HG03039 (cell line): ENCODE results near the gene POC1A.

Experiments used
- ATAC-seq: cut with Tn5 transposase; IDR thresholded peaks from one replicate; pipeline ENCODE4 v1.9.1; 2021; ENCODE audit warnings: mild to moderate bottlenecking, moderate library complexity; ENCODE audit not compliant: unreplicated experiment

The POC1A gene

GRCh38 chr3:52154135-52155094, at the start of gene POC1A:
Gene POC1A, minus strand, starts transcription at chr3:52154423. Its CDS starts 51 bp downstream, at chr3:52154372.
- ATAC-seq, result peak; percentile 74

GRCh38 chr3:52203701-52204100, 49.5 kb upstream of the POC1A start:
- ATAC-seq, result no peak

GRCh38 chr3:52202384-52203077, 48.3 kb upstream of the POC1A start:
- ATAC-seq, result no peak

DNA sequence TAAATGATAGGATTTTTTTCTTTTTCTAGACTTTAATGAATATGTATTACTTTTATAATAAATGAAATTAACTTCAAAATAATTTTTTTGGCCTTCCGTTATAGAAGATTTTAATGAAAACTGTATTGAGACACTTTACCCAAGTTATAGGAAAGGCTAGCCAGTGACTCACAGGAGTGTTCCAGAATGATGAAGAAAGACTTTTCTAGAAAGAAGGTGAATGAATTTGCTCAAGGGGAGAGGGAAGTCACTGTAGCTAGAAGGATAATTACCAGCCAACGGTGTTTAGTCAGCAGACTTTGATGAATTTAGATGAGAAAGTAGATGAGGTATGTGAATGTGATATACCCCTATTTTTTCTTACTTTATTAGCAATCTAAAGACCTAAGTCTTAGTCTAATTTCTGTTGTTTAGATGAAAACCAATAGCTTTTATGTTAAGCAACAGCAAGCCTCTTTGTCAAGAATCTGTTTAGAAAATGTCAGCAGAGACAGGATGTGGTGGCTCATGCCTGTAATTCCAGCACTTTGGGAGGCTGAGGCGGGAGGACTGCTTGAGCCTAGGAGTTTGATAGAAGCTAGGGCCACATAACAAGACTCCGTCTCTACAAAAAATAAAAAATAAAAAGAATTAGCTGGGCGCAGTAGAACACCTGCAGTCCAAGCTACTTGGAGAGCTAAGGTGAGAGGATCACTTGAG, 46.9 kb upstream of the POC1A start:
- ATAC-seq, result no peak

GRCh38 chr3:52198643-52199608, 44.7 kb upstream of the POC1A start:
- no peak for ATAC-seq

GRCh38 chr3:52197842-52198625, 43.8 kb upstream of the POC1A start, which contains the start of gene ALAS1:
Gene ALAS1, plus strand, starts transcription at chr3:52198160. Its CDS starts 1,082 bp downstream, at chr3:52199242.
- peak; percentile 55 for ATAC-seq

GRCh38 chr3:52197499-52197841, 43.2 kb upstream of the POC1A start:
- peak; percentile 2 for ATAC-seq

DNA sequence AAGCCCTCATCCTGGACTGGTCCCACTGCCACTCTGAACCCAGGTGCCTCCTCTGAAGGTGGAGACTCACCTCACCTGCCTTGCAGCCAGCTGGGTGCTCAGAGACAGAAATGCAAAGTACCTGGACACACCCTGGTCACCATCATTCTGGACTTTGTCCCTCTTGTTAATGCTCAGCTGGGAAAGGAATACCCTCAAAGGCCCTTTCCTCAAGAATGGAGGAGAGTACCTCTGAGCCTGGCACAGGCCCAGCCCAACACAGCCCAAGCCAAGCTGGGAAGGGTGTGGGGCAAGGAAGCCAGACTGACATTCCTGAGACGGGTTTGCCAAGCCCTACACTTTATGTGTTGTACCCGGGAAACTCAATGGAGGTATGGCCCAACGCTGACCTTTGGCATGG, 42.8 kb upstream of the POC1A start:
- ATAC-seq, result no peak

- no peak for ATAC-seq
Observed at GRCh38 chr3:52195823-52196331, 41.7 kb upstream of the POC1A start.

GRCh38 chr3:52195291-52195597, 41.0 kb upstream of the POC1A start:
- ATAC-seq, result no peak

- no peak for ATAC-seq
Observed at GRCh38 chr3:52194485-52195290, 40.5 kb upstream of the POC1A start.

DNA sequence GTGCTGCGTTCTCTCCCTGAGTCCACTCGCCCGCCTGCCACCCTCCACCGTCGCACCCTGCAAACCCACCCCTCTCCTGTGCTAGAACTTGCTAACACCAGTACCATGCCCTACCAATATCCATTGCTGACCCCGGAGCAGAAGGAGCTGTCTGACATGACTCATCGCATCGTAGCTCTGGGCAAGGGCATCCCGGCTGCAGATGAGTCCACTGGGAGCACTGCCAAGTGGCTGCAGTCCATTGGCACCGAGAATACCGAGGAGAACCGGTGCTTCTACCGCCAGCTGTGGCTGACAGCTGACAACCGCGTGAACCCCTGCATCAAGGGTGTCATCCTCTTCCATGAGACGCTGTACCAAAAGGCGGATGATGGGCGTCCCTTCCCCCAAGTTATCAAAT, 38.8 kb upstream of the POC1A start:
- no peak for ATAC-seq

DNA sequence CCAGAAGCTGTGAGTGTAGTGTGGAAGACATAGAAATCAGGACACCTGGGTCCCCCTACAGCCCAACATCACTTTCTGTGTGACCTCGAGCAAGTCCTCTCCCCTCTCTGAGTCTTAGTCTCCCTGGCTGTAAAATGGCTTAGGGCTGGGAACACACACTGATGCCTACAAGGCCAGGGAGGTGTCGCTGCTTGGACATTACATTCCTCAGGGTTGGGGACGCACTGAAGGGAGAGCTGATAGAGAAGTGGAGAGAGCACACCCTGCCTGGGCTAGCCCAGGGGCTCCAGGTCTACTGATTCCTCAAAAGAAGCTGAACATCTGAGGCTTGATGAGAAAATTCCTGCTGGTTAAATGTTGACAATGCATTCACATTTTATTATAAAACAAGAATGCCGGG, 37.4 kb upstream of the POC1A start:
- ATAC-seq, result no peak

DNA sequence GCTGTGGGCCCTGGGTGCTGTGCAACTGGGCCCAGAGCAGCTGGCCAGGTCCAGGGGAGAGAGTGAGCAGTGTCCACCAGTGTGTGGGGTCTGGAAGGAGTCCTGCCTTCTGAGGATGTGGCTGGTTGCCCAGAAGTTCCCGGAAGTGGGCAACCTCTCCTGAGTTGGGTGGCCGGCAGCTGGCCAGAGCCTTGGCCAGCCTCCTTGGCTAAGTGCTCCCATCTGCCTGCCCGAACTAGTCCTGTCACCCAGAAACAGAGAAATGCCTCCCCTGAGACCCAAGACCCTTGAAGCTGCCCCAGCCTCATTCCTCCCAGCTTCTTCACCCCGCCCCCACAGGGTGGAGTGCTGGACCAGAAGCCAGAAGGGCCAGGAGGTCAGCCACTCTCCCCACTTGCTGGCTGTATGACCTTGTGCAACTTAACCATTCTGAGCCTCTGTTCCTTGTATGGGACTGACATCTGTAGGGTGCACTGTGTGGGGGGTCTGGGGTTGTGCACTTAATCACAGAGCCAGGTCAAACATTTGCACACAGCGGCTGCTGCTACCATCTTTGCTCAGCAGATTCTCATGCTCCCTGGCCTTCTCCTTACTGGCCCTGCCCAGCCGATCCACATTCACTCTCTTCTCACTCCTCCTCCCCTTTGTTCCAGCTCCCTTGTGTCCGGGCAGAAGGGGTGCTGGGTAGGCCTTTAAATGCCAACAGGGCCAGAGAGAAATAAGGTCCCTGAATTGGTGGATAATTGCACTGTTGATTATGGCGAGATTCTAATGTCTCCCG, 36.3 kb upstream of the POC1A start:
- ATAC-seq, result no peak

GRCh38 chr3:52188556-52188955, 34.3 kb upstream of the POC1A start:
- ATAC-seq, result no peak

DNA sequence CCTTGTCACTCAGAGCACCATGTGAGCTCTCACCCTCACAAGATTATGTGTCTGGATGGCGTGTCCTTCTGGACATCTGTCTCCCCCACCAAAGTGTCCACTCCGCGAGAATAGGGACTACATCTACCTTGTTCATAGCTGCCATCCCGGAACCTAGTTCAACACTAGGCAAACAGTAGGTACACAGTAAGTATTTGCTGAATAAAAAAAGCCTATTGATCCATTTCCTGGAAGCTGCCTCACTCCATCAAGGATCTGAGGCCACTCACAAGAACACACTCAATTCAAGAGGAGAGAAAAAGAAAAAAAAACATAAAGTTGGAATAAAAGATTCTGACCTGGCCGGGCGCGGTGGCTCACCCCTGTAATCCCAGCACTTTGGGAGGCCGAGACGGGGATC, 32.5 kb upstream of the POC1A start:
- no peak for ATAC-seq

DNA sequence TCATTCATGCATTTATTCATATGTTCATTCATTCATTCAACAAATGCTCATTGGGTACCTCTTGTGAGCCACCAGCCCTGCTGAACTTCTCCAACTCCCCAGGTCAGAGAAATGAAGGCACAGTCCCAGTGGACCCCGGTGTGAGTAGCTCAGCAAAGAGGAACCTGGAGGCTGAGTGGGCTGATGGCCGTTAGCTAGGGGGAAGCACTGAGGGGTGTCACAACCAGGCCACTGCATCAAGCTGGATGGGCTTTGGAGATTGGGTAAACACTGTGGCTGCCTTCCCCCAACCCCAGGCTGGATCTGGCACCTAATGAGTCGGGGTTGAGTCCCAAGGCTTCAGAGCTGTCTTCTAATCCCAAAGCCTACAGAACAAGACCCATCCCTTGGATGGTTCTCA, 31.6 kb upstream of the POC1A start:
- ATAC-seq, result no peak

GRCh38 chr3:52185311-52185710, 31.1 kb upstream of the POC1A start:
- no peak for ATAC-seq
